Naive thymus-derived CD8-positive, alpha-beta T cell (primary cell): ENCODE results near the gene CCDC85C. TPM values are rescaled to one million over a fixed set of nuclear protein-coding genes. Genes with fewer than 3 reads are reported as not detected.
A peak's percentile ranks its signal among the peaks of the same experiment; 100 is the strongest.
"Not testable (repeated sequence)": the region's sequence is repeated elsewhere in the genome, so short reads cannot be mapped to it uniquely, and the experiment has no call there.

ENCODE experiments used
- ATAC-seq, 2 donors: fragments of 150-1000 bp; cut with Tn5 transposase in 1 of 2; sonication (Bioruptor Pico), chemical (Tn5 transposase) in 1 of 2; 1 replicate in 1 of 2; 2 replicates in 1 of 2; pipeline ENCODE4 v1.10.0; 2021; ENCODE audit warnings: mild to moderate bottlenecking in 2 of 2, moderate library complexity in 2 of 2
- POLR2A ChIA-PET: fragments of 350-600 bp; sonication (Branson Sonifier 250); formaldehyde crosslinking; loops from one replicate; lab custom pipeline; 2021; ENCODE audit warnings: antibody characterized with exemption; lab: Charles Lee
- DNase-seq, 10 donors: peaks; one replicate each; pipeline versions ENCODE4 v3.0.0 to v3.0.0-alpha.2; 2020 to 2022
- H3K27ac Mint-ChIP-seq, 10 donors: one replicate each; pipeline ENCODE4 v1.8.0; 2020 to 2022; ENCODE audit warnings: mild to moderate bottlenecking in 10 of 10, mixed read lengths in 10 of 10, moderate library complexity in 4 of 10, inconsistent platforms in 1 of 10
- H3K27me3 Mint-ChIP-seq, 5 donors: one replicate each; pipeline ENCODE4 v1.8.0; 2021 to 2022; ENCODE audit warnings: mixed read lengths in 5 of 5
- H3K36me3 Mint-ChIP-seq, 3 donors: one replicate each; pipeline ENCODE4 v1.8.0; 2020 to 2022; ENCODE audit warnings: mixed read lengths in 3 of 3, mild to moderate bottlenecking in 2 of 3, inconsistent platforms in 1 of 3
- H3K4me1 Mint-ChIP-seq, 4 donors: one replicate each; pipeline ENCODE4 v1.8.0; 2021 to 2022; ENCODE audit warnings: mixed read lengths in 4 of 4
- H3K4me3 Mint-ChIP-seq, 10 donors: one replicate each; pipeline ENCODE4 v1.8.0; 2020 to 2022; ENCODE audit warnings: mild to moderate bottlenecking in 10 of 10, mixed read lengths in 10 of 10, moderate library complexity in 6 of 10, inconsistent platforms in 1 of 10
- H3K9me3 Mint-ChIP-seq, 9 donors: one replicate each; pipeline ENCODE4 v1.8.0; 2020 to 2022; ENCODE audit warnings: mixed read lengths in 9 of 9, mild to moderate bottlenecking in 3 of 9, inconsistent platforms in 1 of 9, moderate library complexity in 1 of 9
- polyA plus RNA-seq, 3 donors: library from polyadenylated mRNA; unstranded; fragments of 300-500 nt; fragmentation: Illumina TruSeq; gene quantifications; one replicate each; pipeline ENCODE4 v1.2.3, GENCODE V29; 2021
- total RNA-seq, 8 experiments: library from RNA in 2 of 8; stranded (reverse) in 2 of 8; gene quantifications; one replicate each; pipeline ENCODE4 v1.2.3 and lab custom pipeline; 2021 to 2026

CCDC85C gene
- total and polyA plus RNA-seq, 5 experiments from 2014 or later, result 0.67 to 10.1 (median 1.4) TPM

DNA sequence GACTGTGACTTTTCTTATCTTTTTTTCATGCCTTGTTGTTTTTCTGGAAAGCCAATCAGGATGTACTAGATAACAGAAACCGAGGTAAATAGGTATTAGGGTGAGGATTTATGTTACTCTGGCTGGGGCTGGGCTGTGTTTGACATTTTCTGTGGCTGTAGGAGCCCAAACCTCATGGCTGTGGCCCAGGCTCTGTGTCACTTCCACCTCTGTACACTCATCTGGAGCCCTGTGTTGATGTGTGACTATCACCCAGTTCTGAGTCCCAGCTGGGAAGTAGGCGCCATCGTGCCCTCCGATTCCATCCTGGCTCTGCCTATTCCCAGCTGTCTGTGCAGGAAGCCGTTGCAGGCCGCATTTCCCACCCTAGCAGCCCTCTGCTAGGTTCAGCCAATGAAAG, 39.3 kb upstream of the CCDC85C start:
- Mint-ChIP-seq H3K9me3 (no peaks in the 10 kb centered on the region), H3K4me1 (peaks cover 0 to 5% (median 1%) of the 10 kb centered on the region in 4 donors), H3K4me3 (no peak overlapping the region), H3K36me3 (no peaks in the 10 kb centered on the region), H3K27me3 (peaks cover 10 to 41% (median 19%) of the 10 kb centered on the region in 5 donors), H3K27ac (no peak overlapping the region)
- no peak for DNase-seq
- POLR2A ChIA-PET, result no interaction called here
- no peak for ATAC-seq

GRCh38 chr14:99642771-99643170, 38.8 kb upstream of the CCDC85C start:
- POLR2A ChIA-PET, DNase-seq, H3K27ac Mint-ChIP-seq, ATAC-seq, H3K4me1 Mint-ChIP-seq, H3K36me3 Mint-ChIP-seq, H3K9me3 Mint-ChIP-seq, H3K4me3 Mint-ChIP-seq: not testable (repeated sequence)
- H3K27me3 Mint-ChIP-seq, result peaks cover 5 to 36% (median 14%) of the 10 kb centered on the region in 5 donors

DNA sequence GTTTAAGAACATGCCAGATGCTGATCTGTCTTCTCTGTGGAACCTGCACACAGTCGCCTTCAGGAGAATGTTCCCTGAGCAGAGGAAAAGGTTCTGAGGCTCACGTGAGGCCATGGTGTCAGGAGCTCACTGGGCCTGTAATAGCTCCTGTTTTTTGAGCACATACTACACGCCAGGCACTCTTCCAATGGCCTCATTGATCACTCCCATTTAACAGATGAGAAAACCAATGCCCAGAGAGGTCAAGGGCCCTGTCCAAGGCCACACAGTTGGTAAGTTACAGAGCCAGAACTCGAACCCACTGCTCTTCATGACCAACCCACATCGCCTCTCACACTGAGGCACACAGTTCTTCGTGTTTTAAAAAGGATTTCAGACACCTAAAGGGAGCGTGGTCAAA, 33.6 kb upstream of the CCDC85C start:
- DNase-seq, result no peak
- H3K27me3 Mint-ChIP-seq, result peaks cover 0 to 10% (median 2%) of the 10 kb centered on the region in 5 donors
- no peaks in the 10 kb centered on the region for H3K9me3 Mint-ChIP-seq
- H3K4me1 Mint-ChIP-seq, result peaks cover 0 to 2% (median 0%) of the 10 kb centered on the region in 4 donors
- ATAC-seq, result no peak
- H3K4me3 Mint-ChIP-seq, result no peak overlapping the region
- H3K27ac Mint-ChIP-seq, result no peak overlapping the region
- no peaks in the 10 kb centered on the region for H3K36me3 Mint-ChIP-seq
- POLR2A ChIA-PET, result no interaction called here

DNA sequence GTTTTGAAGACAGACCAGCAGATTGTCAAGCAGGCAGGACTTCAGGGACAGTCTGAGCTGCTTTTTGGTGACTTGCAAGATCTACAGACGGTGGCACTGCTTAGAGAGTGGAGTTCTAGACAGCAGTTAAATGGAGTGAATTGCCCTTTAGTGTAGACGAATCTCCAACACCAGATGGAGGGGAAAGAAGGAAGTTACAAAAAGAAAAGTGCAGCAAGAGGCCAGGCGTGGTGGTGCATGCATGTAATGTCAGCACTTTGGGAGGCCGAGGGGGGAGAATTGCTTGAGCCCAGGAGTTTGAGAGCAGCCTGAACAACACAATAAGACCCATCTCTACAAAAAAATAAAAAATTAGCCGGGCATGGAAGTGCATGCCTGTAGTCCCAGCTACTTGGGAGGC, 32.5 kb upstream of the CCDC85C start:
- Mint-ChIP-seq H3K27ac (no peak overlapping the region), H3K4me3 (no peak overlapping the region)
- no peak for ATAC-seq

DNA sequence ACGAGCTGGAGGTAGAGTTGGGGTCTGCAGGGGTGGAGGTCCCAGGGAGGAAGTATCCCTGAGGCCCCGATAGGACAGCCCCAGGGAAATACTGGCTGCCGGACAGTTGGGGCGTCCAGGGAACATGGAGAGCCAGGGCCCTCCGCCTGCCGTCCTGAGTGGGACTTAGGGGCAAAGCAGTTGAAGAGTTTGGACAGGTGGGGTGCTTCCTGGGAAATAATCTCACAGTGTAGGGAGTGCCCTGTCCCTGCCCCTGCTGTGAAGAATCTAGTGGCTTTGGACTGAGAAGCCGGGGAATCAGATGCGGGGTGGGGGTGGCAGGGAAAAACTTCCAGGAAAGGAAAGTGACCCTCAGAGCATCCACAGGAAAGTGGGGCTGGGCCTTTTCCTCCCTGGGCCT, 31.1 kb upstream of the CCDC85C start:
- Mint-ChIP-seq H3K4me1 (peaks cover 0 to 2% (median 0%) of the 10 kb centered on the region in 4 donors), H3K4me3 (no peak overlapping the region), H3K27ac (peak overlapping the region in 1 of 10 donors; percentile 24), H3K27me3 (peaks cover 0 to 11% (median 3%) of the 10 kb centered on the region in 5 donors), H3K9me3 (no peaks in the 10 kb centered on the region), H3K36me3 (no peaks in the 10 kb centered on the region)
- no peak for ATAC-seq
- DNase-seq, result no peak
- POLR2A ChIA-PET, result no interaction called here

More for the DNA sequence above, 32.5 kb upstream of the CCDC85C start:
- Mint-ChIP-seq H3K9me3 (no peaks in the 10 kb centered on the region), H3K4me1 (peaks cover 0 to 2% (median 0%) of the 10 kb centered on the region in 4 donors), H3K27me3 (peaks cover 0 to 11% (median 3%) of the 10 kb centered on the region in 5 donors), H3K36me3 (no peaks in the 10 kb centered on the region)
- POLR2A ChIA-PET, result no interaction called here
- DNase-seq, result no peak

- H3K27ac Mint-ChIP-seq, result no peak overlapping the region
- ATAC-seq (no peak), DNase-seq (no peak)
- peaks cover 0 to 2% (median 0%) of the 10 kb centered on the region in 4 donors for H3K4me1 Mint-ChIP-seq
- peaks cover 0 to 11% (median 3%) of the 10 kb centered on the region in 5 donors for H3K27me3 Mint-ChIP-seq
- no peaks in the 10 kb centered on the region for H3K36me3 Mint-ChIP-seq
- POLR2A ChIA-PET, result no interaction called here
- no peak overlapping the region for H3K4me3 Mint-ChIP-seq
- no peaks in the 10 kb centered on the region for H3K9me3 Mint-ChIP-seq
Observed at GRCh38 chr14:99634443-99634842, 30.4 kb upstream of the CCDC85C start.

DNA sequence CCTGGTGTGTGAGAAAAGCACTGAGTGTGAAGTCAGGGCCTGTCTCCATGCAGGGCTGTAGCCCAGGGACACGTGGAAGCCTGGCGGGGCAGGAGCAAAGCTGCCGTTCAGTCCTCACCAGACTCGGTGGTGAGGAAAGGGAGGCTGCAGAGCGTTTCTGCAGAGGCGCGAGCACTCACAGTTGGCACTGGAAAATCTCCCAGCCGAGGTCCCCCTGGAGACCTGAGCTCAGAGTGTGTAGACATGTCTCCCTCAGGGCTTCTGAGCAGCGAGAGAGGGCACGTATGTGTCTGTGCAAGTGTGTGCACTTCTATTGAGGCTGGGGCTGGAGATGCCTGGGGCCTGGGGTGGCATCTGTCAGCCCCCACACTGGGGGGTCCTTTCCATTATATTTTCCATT, 29.9 kb upstream of the CCDC85C start:
- Mint-ChIP-seq H3K27ac (no peak overlapping the region), H3K36me3 (no peaks in the 10 kb centered on the region), H3K4me3 (no peak overlapping the region), H3K27me3 (peaks cover 2 to 11% (median 5%) of the 10 kb centered on the region in 5 donors), H3K4me1 (peaks cover 0 to 4% (median 2%) of the 10 kb centered on the region in 4 donors), H3K9me3 (no peaks in the 10 kb centered on the region)
- no peak for DNase-seq
- no peak for ATAC-seq
- POLR2A ChIA-PET, result no interaction called here

DNA sequence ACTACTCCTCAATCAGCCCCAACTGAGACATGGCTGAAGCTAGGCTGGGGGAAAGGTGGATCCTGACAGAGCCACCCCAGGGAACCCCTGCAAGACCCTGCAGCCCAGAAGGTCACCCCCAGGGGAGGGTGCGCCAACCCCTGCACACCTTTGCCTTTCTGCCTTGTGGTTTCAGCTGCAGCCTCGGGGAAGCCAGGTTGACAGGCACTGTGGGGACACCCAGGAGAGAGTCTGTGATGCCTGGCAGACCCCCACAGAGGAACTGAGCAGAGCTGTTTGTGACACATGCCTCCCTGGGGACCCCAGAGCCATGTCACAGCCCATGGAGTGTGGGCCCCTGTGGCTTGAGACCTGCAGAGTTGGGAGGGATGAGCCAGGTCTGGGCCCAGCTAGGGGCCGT, 29.1 kb upstream of the CCDC85C start:
- peak overlapping the region in 1 of 10 donors; percentile 33 for H3K27ac Mint-ChIP-seq
- H3K27me3 Mint-ChIP-seq, result peaks cover 3 to 11% (median 5%) of the 10 kb centered on the region in 5 donors
- DNase-seq (no peak), ATAC-seq (no peak)
- H3K36me3 Mint-ChIP-seq, result no peaks in the 10 kb centered on the region
- no peaks in the 10 kb centered on the region for H3K9me3 Mint-ChIP-seq
- POLR2A ChIA-PET, result no interaction called here
- peaks cover 0 to 5% (median 3%) of the 10 kb centered on the region in 4 donors for H3K4me1 Mint-ChIP-seq
- no peak overlapping the region for H3K4me3 Mint-ChIP-seq

- H3K4me1 Mint-ChIP-seq, result peaks cover 0 to 5% (median 3%) of the 10 kb centered on the region in 4 donors
- POLR2A ChIA-PET, result no interaction called here
- no peak for ATAC-seq
- no peaks in the 10 kb centered on the region for H3K36me3 Mint-ChIP-seq
- H3K4me3 Mint-ChIP-seq, result no peak overlapping the region
- peaks cover 3 to 17% (median 5%) of the 10 kb centered on the region in 5 donors for H3K27me3 Mint-ChIP-seq
- H3K9me3 Mint-ChIP-seq, result no peaks in the 10 kb centered on the region
- DNase-seq, result no peak
- H3K27ac Mint-ChIP-seq, result no peak overlapping the region
Observed at GRCh38 chr14:99632410-99633035, 28.5 kb upstream of the CCDC85C start.

GRCh38 chr14:99630202-99630601, 26.2 kb upstream of the CCDC85C start:
- Mint-ChIP-seq H3K36me3 (no peaks in the 10 kb centered on the region), H3K27ac (no peak overlapping the region), H3K4me3 (no peak overlapping the region), H3K4me1 (peaks cover 0 to 5% (median 2%) of the 10 kb centered on the region in 4 donors), H3K9me3 (no peaks in the 10 kb centered on the region), H3K27me3 (peaks cover 11 to 34% (median 14%) of the 10 kb centered on the region in 5 donors)
- ATAC-seq (no peak), DNase-seq (no peak)
- POLR2A ChIA-PET, result no interaction called here

- POLR2A ChIA-PET, result no interaction called here
- DNase-seq (peak; percentile 23 to 76 (median 50)), ATAC-seq (peak; percentile 83 to 86)
- H3K9me3 Mint-ChIP-seq, result no peaks in the 10 kb centered on the region
- no peak overlapping the region for H3K4me3 Mint-ChIP-seq
- no peaks in the 10 kb centered on the region for H3K36me3 Mint-ChIP-seq
- peaks cover 15 to 37% (median 18%) of the 10 kb centered on the region in 5 donors for H3K27me3 Mint-ChIP-seq
- peaks cover 0 to 5% (median 2%) of the 10 kb centered on the region in 4 donors for H3K4me1 Mint-ChIP-seq
- H3K27ac Mint-ChIP-seq, result peak overlapping the region in 1 of 10 donors; percentile 53
Observed at GRCh38 chr14:99628887-99629618, 25.0 kb upstream of the CCDC85C start.

- Mint-ChIP-seq H3K9me3 (no peaks in the 10 kb centered on the region), H3K4me1 (peaks cover 0 to 5% (median 2%) of the 10 kb centered on the region in 4 donors), H3K27ac (peak overlapping the region in 1 of 10 donors; percentile 46), H3K36me3 (no peaks in the 10 kb centered on the region), H3K4me3 (no peak overlapping the region), H3K27me3 (peaks cover 21 to 48% (median 24%) of the 10 kb centered on the region in 5 donors)
- no peak for ATAC-seq
- DNase-seq, result no peak
- POLR2A ChIA-PET, result interaction anchor here (0.7 kb wide), 1 partner anchor 103 kb away, joined by 3 read pairs; no protein-coding TSS in a partner anchor
Observed at GRCh38 chr14:99627510-99628381, 23.7 kb upstream of the CCDC85C start.
